Tibial artery (tissue), 4 donors: ENCODE measurements around the gene NDUFB11.
"Not testable (repeated sequence)": the region's sequence is repeated elsewhere in the genome, so short reads cannot be mapped to it uniquely, and the experiment has no call there.

ENCODE experiments used
- DNase-seq, 2 donors: peaks; one replicate each; pipeline ENCODE4 v3.0.0-alpha.2; 2019
- H3K27ac ChIP-seq, 2 donors: fragments of 200-600 bp; sonication (generic) in 1 of 2; 1 replicate in 1 of 2; 2 replicates in 1 of 2; pipeline ENCODE4 v1.5.1; 2018 to 2019; ENCODE audit warnings: mild to moderate bottlenecking in 1 of 2
- H3K27me3 ChIP-seq, 2 donors: fragments of 200-600 bp; sonication (generic) in 1 of 2; one replicate each; pipeline versions ENCODE4 v1.5.1 to v1.6.0; 2016 to 2019
- H3K36me3 ChIP-seq, 3 donors: fragments of 200-600 bp; sonication (generic) in 2 of 3; one replicate each; pipeline ENCODE4 v1.5.1; 2016 to 2019; ENCODE audit warnings: mild to moderate bottlenecking in 2 of 3
- H3K4me1 ChIP-seq, 4 donors: fragments of 200-600 bp; sonication (generic) in 2 of 4; 1 replicate in 3 of 4; 2 replicates in 1 of 4; pipeline ENCODE4 v1.5.1; 2016 to 2019
- H3K4me3 ChIP-seq, 2 donors: fragments of 200-600 bp; sonication (generic) in 1 of 2; 1 replicate in 1 of 2; 2 replicates in 1 of 2; pipeline ENCODE4 v1.5.1; 2018 to 2019; ENCODE audit warnings: mild to moderate bottlenecking in 2 of 2
- H3K9me3 ChIP-seq, 3 donors: fragments of 200-600 bp; sonication (generic) in 1 of 3; one replicate each; pipeline ENCODE4 v1.5.1; 2016 to 2019
- intact Hi-C: fragments of 100-400 bp; cut with DNase I; formaldehyde crosslinking; loops from one replicate; pipeline ENCODE4 v1.15.0; 2023; ENCODE audit warnings: low total_unique reads
- TF ChIP-seq, protein P1 (sequence below), 2 experiments: fragments of 200-600 bp in 1 of 2; fragments of 450-650 bp in 1 of 2; IDR thresholded peaks; one replicate each; pipeline ENCODE4 v1.5.1; 2017 to 2019; ENCODE audit warnings: antibody characterized with exemption in 2 of 2, mild to moderate bottlenecking in 1 of 2, moderate library complexity in 1 of 2

The NDUFB11 gene

DNA sequence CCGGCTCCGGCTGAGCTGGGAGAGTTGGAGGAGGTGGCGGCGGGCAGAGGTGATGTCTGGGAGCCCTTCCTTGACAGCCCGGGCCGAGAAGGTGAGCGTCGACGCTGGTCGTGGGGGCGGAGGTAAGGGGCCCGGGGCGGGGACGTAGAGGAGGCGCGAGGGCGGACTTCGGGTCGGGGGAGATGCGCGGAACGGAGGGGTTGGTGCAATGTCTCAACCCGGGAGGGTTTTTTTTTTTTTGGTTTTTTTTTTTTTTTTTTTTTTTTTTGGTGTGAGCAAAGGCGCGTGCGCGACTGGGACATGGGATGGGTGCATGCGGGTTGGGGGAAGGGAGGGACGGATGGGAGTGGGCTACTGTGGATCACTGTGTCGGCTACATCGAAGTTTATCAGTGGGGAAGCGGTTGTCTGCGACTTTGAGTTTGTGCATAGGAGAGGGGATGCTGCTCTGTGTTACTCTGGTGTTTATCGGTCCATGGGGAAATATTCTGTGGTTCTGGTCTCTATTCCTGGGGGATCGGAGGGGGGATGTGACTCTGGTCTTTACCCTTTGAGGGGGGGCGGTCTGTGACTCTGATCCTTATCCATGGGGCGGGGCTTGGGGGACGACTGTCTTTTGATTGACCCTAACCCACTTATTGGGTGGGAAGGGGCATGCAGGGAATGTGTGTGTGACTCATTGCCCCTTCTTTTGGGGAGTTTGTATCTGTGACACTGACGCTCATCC lies 1.1 kb upstream of the NDUFB11 start:
- H3K27ac ChIP-seq, result peak overlapping the region; percentile 93 to 99
- intact Hi-C loops, result no loop called here
- H3K4me3 ChIP-seq, result peak overlapping the region; percentile 83 to 85
- H3K4me1 ChIP-seq, result peaks cover 0 to 38% (median 11%) of the 10 kb centered on the region in 4 donors
- DNase-seq, result no peak
- no peaks in the 10 kb centered on the region for H3K27me3 ChIP-seq
- H3K36me3 ChIP-seq, result peaks cover 0 to 6% (median 0%) of the 10 kb centered on the region in 3 donors
- H3K9me3 ChIP-seq, result peaks cover 0 to 4% (median 0%) of the 10 kb centered on the region in 3 donors
- TF ChIP-seq, protein P1, sequence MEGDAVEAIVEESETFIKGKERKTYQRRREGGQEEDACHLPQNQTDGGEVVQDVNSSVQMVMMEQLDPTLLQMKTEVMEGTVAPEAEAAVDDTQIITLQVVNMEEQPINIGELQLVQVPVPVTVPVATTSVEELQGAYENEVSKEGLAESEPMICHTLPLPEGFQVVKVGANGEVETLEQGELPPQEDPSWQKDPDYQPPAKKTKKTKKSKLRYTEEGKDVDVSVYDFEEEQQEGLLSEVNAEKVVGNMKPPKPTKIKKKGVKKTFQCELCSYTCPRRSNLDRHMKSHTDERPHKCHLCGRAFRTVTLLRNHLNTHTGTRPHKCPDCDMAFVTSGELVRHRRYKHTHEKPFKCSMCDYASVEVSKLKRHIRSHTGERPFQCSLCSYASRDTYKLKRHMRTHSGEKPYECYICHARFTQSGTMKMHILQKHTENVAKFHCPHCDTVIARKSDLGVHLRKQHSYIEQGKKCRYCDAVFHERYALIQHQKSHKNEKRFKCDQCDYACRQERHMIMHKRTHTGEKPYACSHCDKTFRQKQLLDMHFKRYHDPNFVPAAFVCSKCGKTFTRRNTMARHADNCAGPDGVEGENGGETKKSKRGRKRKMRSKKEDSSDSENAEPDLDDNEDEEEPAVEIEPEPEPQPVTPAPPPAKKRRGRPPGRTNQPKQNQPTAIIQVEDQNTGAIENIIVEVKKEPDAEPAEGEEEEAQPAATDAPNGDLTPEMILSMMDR (IDR thresholded peaks at IDR 0.05), result no peak

DNA sequence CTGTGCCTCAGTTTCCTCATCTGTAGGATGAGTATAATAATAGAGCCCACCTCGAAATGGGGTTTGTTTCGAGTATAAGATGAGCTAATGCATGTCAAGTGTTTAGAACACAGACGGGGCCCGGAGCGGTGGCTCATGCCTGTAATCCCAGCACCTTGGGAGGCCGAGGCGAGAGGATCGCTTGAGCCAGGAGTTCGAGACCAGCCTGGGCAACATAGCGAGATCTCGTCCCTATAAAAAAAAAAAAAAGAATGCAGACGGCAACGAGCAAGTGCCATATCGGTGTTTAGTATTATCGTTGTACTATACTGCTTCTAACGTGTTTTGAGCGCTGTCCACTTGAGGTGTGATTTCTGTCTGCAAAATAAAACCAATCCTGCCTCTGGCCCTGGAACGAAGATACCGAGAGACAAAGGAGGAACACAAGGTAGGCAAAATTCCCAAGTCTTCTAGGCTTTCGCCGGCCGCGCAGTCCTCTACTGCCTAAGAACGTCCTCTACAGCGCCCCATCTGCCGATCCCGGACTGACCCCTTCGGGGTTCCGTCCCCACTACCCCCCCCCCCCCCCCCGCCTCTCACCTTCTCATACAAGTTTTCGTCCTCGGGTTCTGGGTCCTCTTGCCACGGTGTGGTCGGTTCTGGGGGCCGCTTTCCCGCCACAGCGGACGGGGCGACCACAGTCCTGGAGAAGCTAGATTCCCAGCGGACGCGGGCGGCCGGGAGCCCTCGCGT lies 442 bp downstream of the NDUFB11 start:
- peak overlapping the region; percentile 83 to 85 for H3K4me3 ChIP-seq
- intact Hi-C loops, result no loop called here
- TF ChIP-seq, protein P1 (IDR thresholded peaks at IDR 0.05), result no peak
- H3K27ac ChIP-seq, result peak overlapping the region; percentile 93 to 99
- DNase-seq, result no peak
- no peaks in the 10 kb centered on the region for H3K27me3 ChIP-seq
- H3K4me1 ChIP-seq, result peaks cover 0 to 33% (median 11%) of the 10 kb centered on the region in 4 donors
- H3K36me3 ChIP-seq, result peaks cover 0 to 19% (median 0%) of the 10 kb centered on the region in 3 donors
- no peaks in the 10 kb centered on the region for H3K9me3 ChIP-seq

DNA sequence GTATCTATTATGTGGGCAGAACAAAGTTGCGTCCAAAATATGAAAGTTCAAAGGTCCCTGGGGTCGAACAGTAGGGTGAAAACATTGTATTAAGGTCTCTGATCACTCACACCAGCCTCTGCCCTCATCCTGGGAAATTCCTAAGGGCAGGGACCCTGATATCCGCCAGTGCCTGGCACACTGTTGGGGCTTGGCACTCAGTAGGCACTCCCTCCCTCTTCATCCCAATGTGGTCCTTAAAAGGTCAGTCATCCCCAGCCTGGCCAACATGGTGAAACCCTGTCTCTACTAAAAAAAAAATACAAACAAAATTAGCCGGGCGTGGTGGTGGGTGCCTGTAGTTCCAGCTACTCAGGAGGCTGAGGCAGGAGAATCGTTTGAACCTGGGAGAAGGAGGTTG lies 6.3 kb downstream of the NDUFB11 start:
- peaks cover 0 to 2% (median 0%) of the 10 kb centered on the region in 4 donors for H3K4me1 ChIP-seq
- TF ChIP-seq, protein P1 (IDR thresholded peaks at IDR 0.05), result no peak
- H3K36me3 ChIP-seq, result peaks cover 0 to 19% (median 0%) of the 10 kb centered on the region in 3 donors
- intact Hi-C loops, result no loop called here
- no peak overlapping the region for H3K4me3 ChIP-seq
- no peaks in the 10 kb centered on the region for H3K27me3 ChIP-seq
- no peak for DNase-seq
- no peaks in the 10 kb centered on the region for H3K9me3 ChIP-seq
- no peak overlapping the region for H3K27ac ChIP-seq

DNA sequence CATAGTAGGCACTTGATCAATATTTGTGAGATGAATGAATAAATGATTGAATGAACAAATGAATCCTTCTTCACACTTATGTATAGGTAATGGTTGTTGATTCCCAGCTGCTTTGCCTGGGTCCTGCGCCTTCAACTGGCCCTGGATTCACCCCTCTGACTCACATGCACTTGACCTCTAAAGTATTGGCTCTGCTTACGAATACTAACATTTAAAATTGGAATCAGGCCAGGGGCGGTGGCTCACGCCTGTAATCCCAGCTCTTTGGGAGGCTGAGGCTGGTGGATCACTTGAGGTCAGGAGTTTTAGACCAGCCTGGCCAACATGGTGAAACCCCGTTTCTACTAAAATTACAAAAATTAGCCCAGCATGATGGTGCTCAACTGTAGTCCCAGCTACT lies 8.9 kb downstream of the NDUFB11 start:
- H3K36me3 ChIP-seq, result peaks cover 0 to 14% (median 0%) of the 10 kb centered on the region in 3 donors
- H3K27ac ChIP-seq, H3K27me3 ChIP-seq, H3K4me1 ChIP-seq, intact Hi-C loops, DNase-seq, H3K4me3 ChIP-seq, H3K9me3 ChIP-seq: not testable (repeated sequence)

DNA sequence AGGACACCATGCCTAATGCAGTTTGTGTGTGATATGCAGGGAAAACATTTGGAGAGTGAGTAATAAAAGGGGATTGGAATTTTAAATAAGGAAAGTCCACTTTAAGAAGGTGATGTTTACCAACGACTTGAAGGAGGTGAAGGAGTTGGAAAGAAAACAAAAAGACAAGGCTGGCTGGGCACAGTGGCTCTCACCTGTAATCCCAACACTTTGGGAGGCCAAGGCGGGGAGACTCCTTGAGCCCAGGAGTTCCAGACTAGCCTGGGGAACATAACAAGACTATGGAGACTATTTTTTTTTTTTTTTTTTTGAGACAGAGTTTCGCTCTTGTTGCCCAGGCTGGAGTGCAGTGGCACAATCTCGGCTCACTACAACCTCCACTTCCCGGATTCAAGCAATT lies 11.0 kb downstream of the NDUFB11 start:
- Histone ChIP-seq H3K4me1 (peaks cover 0 to 6% (median 0%) of the 10 kb centered on the region in 4 donors), H3K36me3 (no peaks in the 10 kb centered on the region), H3K27ac (no peak overlapping the region), H3K4me3 (no peak overlapping the region), H3K27me3 (no peaks in the 10 kb centered on the region), H3K9me3 (no peaks in the 10 kb centered on the region)
- intact Hi-C loops, result no loop called here
- TF ChIP-seq, protein P1 (IDR thresholded peaks at IDR 0.05), result no peak
- DNase-seq, result no peak

DNA sequence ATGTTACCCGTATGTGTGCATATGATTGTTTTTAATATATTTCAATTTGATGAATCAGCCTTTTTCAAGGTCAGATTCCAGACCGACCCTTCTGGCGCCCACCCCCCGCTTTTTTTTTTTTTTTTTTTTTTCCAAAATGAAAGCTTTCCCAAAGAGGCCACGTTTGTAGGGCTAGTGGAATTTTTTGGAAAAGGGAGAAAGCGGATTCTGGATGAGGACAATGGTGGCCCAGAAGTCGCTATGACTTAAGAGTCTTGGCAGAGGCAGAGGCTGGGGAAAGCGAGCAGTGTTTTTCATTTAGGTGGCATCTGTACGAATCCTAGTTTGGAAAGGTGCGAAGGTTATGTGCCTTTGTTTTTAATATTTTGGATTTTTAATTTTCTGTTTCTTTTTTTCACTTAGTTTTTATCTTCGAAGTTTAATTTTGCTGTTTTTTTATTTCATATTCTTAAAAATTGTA lies 14.6 kb downstream of the NDUFB11 start:
- no peaks in the 10 kb centered on the region for H3K9me3 ChIP-seq
- intact Hi-C loops, result no loop called here
- no peaks in the 10 kb centered on the region for H3K36me3 ChIP-seq
- TF ChIP-seq, protein P1 (IDR thresholded peaks at IDR 0.05), result no peak
- DNase-seq, result no peak
- H3K4me1 ChIP-seq, result peaks cover 0 to 6% (median 0%) of the 10 kb centered on the region in 4 donors
- H3K27ac ChIP-seq, result peak overlapping the region; percentile 82
- H3K4me3 ChIP-seq, result peak overlapping the region; percentile 57 to 59
- H3K27me3 ChIP-seq, result no peaks in the 10 kb centered on the region
